Neural cell (in vitro differentiated cells): ENCODE measurements around the gene PRR5. TPM values are rescaled to one million over a fixed set of nuclear protein-coding genes. Genes with fewer than 3 reads are reported as not detected.

ENCODE experiments used
- H2AFZ ChIP-seq: fragments of 200-600, 300-800 bp; sonication (generic), shearing (Covaris generic); 2 replicates; pipeline ENCODE4 v1.6.0; 2014; ENCODE audit warnings: low read depth, mild to moderate bottlenecking, antibody characterized with exemption, low read length, moderate library complexity
- H3F3A ChIP-seq: fragments of 200-600 bp; shearing (Covaris generic); 2 replicates; pipeline ENCODE4 v1.6.1; 2016; ENCODE audit warnings: mild to moderate bottlenecking, moderate library complexity, mixed read lengths, antibody characterized with exemption, low read length; ENCODE audit not compliant: insufficient read depth, poor library complexity, severe bottlenecking
- H3K27ac ChIP-seq: fragments of 200-600, 300-800 bp; sonication (generic), shearing (Covaris generic); 2 replicates; pipeline ENCODE4 v1.5.1; 2014; ENCODE audit warnings: mild to moderate bottlenecking, low read length, moderate library complexity
- H3K27me3 ChIP-seq: fragments of 300-800, 200-600 bp; sonication (generic), shearing (Covaris generic); 2 replicates; pipeline ENCODE4 v1.6.0; 2014; ENCODE audit warnings: mild to moderate bottlenecking, low read depth, low read length, moderate library complexity; ENCODE audit not compliant: insufficient read depth
- H3K36me3 ChIP-seq: fragments of 300-800, 200-600 bp; sonication (generic), shearing (Covaris generic); 2 replicates; pipeline ENCODE4 v1.5.1; 2014; ENCODE audit warnings: mild to moderate bottlenecking, antibody characterized with exemption, low read length, moderate library complexity; ENCODE audit not compliant: insufficient read depth
- H3K4me2 ChIP-seq: fragments of 300-800, 200-600 bp; sonication (generic), shearing (Covaris generic); 2 replicates; pipeline ENCODE4 v1.6.0; 2014; ENCODE audit warnings: mild to moderate bottlenecking, low read length
- H3K4me3 ChIP-seq: fragments of 300-800, 200-600 bp; sonication (generic), shearing (Covaris generic); 2 replicates; pipeline ENCODE4 v1.5.1; 2014; ENCODE audit warnings: mild to moderate bottlenecking, low read length, moderate library complexity
- H3K79me2 ChIP-seq: fragments of 200-600 bp; shearing (Covaris generic); replicated peaks from 2 replicates; pipeline ENCODE4 v1.6.0; 2014; ENCODE audit warnings: mild to moderate bottlenecking, low read length, moderate library complexity; ENCODE audit not compliant: insufficient read depth
- H3K9ac ChIP-seq: fragments of 300-800, 200-600 bp; sonication (generic), shearing (Covaris generic); 2 replicates; pipeline ENCODE4 v1.6.1; 2016; ENCODE audit warnings: mild to moderate bottlenecking, low read length, mixed read lengths
- H3K9me2 ChIP-seq: fragments of 200-600 bp; shearing (Covaris generic); 2 replicates; pipeline ENCODE4 v1.6.1; 2016; ENCODE audit warnings: mild to moderate bottlenecking, low read length, mixed read lengths; ENCODE audit not compliant: insufficient read depth
- H3K9me3 ChIP-seq: fragments of 200-600, 300-800 bp; sonication (generic), shearing (Covaris generic); 2 replicates; pipeline ENCODE4 v1.6.1; 2016; ENCODE audit warnings: mild to moderate bottlenecking, mixed run types, low read length, moderate library complexity, mixed read lengths
- H4K20me1 ChIP-seq: fragments of 200-600 bp; shearing (Covaris generic); 2 replicates; pipeline ENCODE4 v1.6.1; 2016; ENCODE audit warnings: mild to moderate bottlenecking, mixed run types; ENCODE audit not compliant: insufficient read depth
- CTCF ChIP-seq: fragments of 450-650 bp; IDR thresholded peaks from 2 replicates; pipeline ENCODE4 v1.5.1; 2014; ENCODE audit warnings: antibody characterized with exemption, mild to moderate bottlenecking, moderate library complexity; ENCODE audit not compliant: poor library complexity, severe bottlenecking
- EP300 ChIP-seq: fragments of 450-650 bp; conservative IDR thresholded peaks from 2 replicates; pipeline ENCODE4 v1.6.1; 2014; ENCODE audit warnings: antibody characterized with exemption, mild to moderate bottlenecking, moderate library complexity; ENCODE audit not compliant: poor library complexity, severe bottlenecking
- EZH2 ChIP-seq: fragments of 200-600, 300-800 bp; shearing (Covaris generic), sonication (generic); IDR thresholded peaks from 2 replicates; pipeline ENCODE4 v1.6.1; 2014; ENCODE audit warnings: antibody characterized with exemption, low read length, borderline replicate concordance, mild to moderate bottlenecking; ENCODE audit not compliant: insufficient read depth, poor library complexity, severe bottlenecking
- MXI1 ChIP-seq: fragments of 450-650 bp; conservative IDR thresholded peaks from 2 replicates; pipeline ENCODE4 v1.6.1; 2014; ENCODE audit warnings: antibody characterized with exemption, mild to moderate bottlenecking; ENCODE audit not compliant: poor library complexity, severe bottlenecking
- POLR2AphosphoS5 ChIP-seq: IDR thresholded peaks from 2 replicates; pipeline ENCODE4 v1.6.1; 2012
- RAD21 ChIP-seq: fragments of 450-650 bp; conservative IDR thresholded peaks from 2 replicates; pipeline ENCODE4 v1.6.1; 2014; ENCODE audit warnings: antibody characterized with exemption, mild to moderate bottlenecking, moderate library complexity
- REST ChIP-seq: IDR thresholded peaks from 2 replicates; pipeline ENCODE4 v1.6.1; 2012; ENCODE audit warnings: borderline replicate concordance
- SMC3 ChIP-seq: fragments of 450-650 bp; conservative IDR thresholded peaks from 2 replicates; pipeline ENCODE4 v1.6.1; 2014; ENCODE audit warnings: antibody characterized with exemption, mild to moderate bottlenecking, moderate library complexity; ENCODE audit not compliant: poor library complexity
- TAF1 ChIP-seq: IDR thresholded peaks from 2 replicates; pipeline ENCODE4 v1.6.1; 2012; ENCODE audit warnings: low read depth
- polyA plus RNA-seq: library from polyadenylated mRNA; depleted of rRNA; stranded (reverse); fragments of >200 nt; gene quantifications from 2 replicates; pipeline ENCODE4 v1.2.3, GENCODE V29; 2014

Gene PRR5
- polyA plus RNA-seq, 1 donor from 2014 or later, result 16.2 TPM

- no peak overlapping the region for H3K4me2 ChIP-seq
- no peaks in the 10 kb centered on the region for H4K20me1 ChIP-seq
- H3K9me2 ChIP-seq, result no peaks in the 10 kb centered on the region
- no peak overlapping the region for H3K9ac ChIP-seq
- no peak overlapping the region for H3K4me3 ChIP-seq
- no peaks in the 10 kb centered on the region for H3K36me3 ChIP-seq
- no peaks in the 10 kb centered on the region for H3K79me2 ChIP-seq
- no peak overlapping the region for H2AFZ ChIP-seq
- TF ChIP-seq REST, result no peak
- TF ChIP-seq CTCF, result no peak
- TF ChIP-seq MXI1, result no peak
- no peak for TF ChIP-seq TAF1
- no peak for TF ChIP-seq EP300
- no peak for TF ChIP-seq EZH2
- TF ChIP-seq RAD21, result no peak
- no peak for TF ChIP-seq SMC3
- TF ChIP-seq POLR2AphosphoS5, result no peak
- H3K27ac ChIP-seq, result no peak overlapping the region
- H3K9me3 ChIP-seq, result no peaks in the 10 kb centered on the region
- no peaks in the 10 kb centered on the region for H3K27me3 ChIP-seq
- H3F3A ChIP-seq, result no peaks in the 10 kb centered on the region
These were observed 40.1 kb upstream of the PRR5 start for GRCh38 chr22:44661659-44662569.

- Histone ChIP-seq H3K4me3 (no peak overlapping the region), H4K20me1 (no peaks in the 10 kb centered on the region), H3F3A (no peaks in the 10 kb centered on the region), H3K9me2 (no peaks in the 10 kb centered on the region), H2AFZ (no peak overlapping the region), H3K27ac (no peak overlapping the region), H3K79me2 (no peaks in the 10 kb centered on the region), H3K36me3 (no peaks in the 10 kb centered on the region), H3K9me3 (no peaks in the 10 kb centered on the region), H3K9ac (no peak overlapping the region), H3K27me3 (no peaks in the 10 kb centered on the region), H3K4me2 (no peak overlapping the region)
- TF ChIP-seq EP300 (no peak), REST (no peak), CTCF (no peak), MXI1 (no peak), EZH2 (no peak), TAF1 (no peak), SMC3 (no peak), POLR2AphosphoS5 (no peak), RAD21 (no peak)
These were observed 38.6 kb upstream of the PRR5 start for GRCh38 chr22:44663256-44663999.
